ENCODE data around the gene NRARP. TPM values are rescaled to one million over a fixed set of nuclear protein-coding genes. Genes with fewer than 3 reads are reported as not detected.
A peak's percentile ranks its signal among the peaks of the same experiment; 100 is the strongest.

NRARP gene
- total and polyA plus RNA-seq, 2 of the 13 experiments (the other 11 are each of a cell fraction or from before 2014, with no cell fraction given): 0.22 to 0.46 TPM

GRCh38 chr9:137301081-137301947 is 757 bp downstream of the NRARP start (continued):
- TF ChIP-seq RXRB (CRISPR knock-in tag; IDR thresholded peaks at IDR 0.05; ENCODE audit: borderline replicate concordance) (no peak), ZSCAN20 (CRISPR knock-in tag; IDR thresholded peaks at IDR 0.05; ENCODE audit: borderline replicate concordance) (no peak), ZNF30 (CRISPR knock-in tag; IDR thresholded peaks at IDR 0.05) (no peak), ZSCAN21 (CRISPR knock-in tag; IDR thresholded peaks at IDR 0.05; ENCODE audit: borderline replicate concordance) (no peak), CREM (IDR thresholded peaks at IDR 0.05) (no peak), CREM (CRISPR knock-in tag; IDR thresholded peaks at IDR 0.05) (no peak), ZNF510 (CRISPR knock-in tag; IDR thresholded peaks at IDR 0.05; ENCODE audit: low read depth) (no peak), KLF11 (CRISPR knock-in tag; IDR thresholded peaks at IDR 0.05) (no peak), KAT7 (CRISPR knock-in tag; IDR thresholded peaks at IDR 0.05; ENCODE audit: borderline replicate concordance) (no peak), TCF12 (IDR thresholded peaks at IDR 0.05) (no peak), TCF12 (CRISPR knock-in tag; IDR thresholded peaks at IDR 0.05) (0 out of 2 replicates have a peak, but pooled peaks have one; percentile 33), ZFP82 (CRISPR knock-in tag; IDR thresholded peaks at IDR 0.05; ENCODE audit: borderline replicate concordance) (no peak), ZNF589 (CRISPR knock-in tag; conservative IDR thresholded peaks at IDR 0.05) (no peak), AGO2 (optimal IDR thresholded peaks at IDR 0.05; ENCODE audit: low read depth, low read length) (peak; percentile 36), ZSCAN31 (CRISPR knock-in tag; IDR thresholded peaks at IDR 0.05; ENCODE audit: low read depth) (no peak), ZNF513 (CRISPR knock-in tag; conservative IDR thresholded peaks at IDR 0.05) (no peak), SP140L (CRISPR knock-in tag; IDR thresholded peaks at IDR 0.05; ENCODE audit: borderline replicate concordance) (no peak), FOXJ3 (CRISPR knock-in tag; IDR thresholded peaks at IDR 0.05; ENCODE audit: borderline replicate concordance) (no peak), ZNF609 (CRISPR knock-in tag; IDR thresholded peaks at IDR 0.05; ENCODE audit: borderline replicate concordance) (no peak), ZNF496 (CRISPR knock-in tag; IDR thresholded peaks at IDR 0.05; ENCODE audit: insufficient replicate concordance) (no peak), ZNF574 (CRISPR knock-in tag; IDR thresholded peaks at IDR 0.05) (no peak)
